H1 (cell line): ENCODE results near the gene CDK5RAP2.

Source experiments
- HDAC6 ChIP-seq: IDR thresholded peaks from one replicate; pipeline ENCODE4 v1.7.1; 2012; ENCODE audit warnings: low read depth, mild to moderate bottlenecking, inconsistent platforms, low read length, moderate library complexity
- MAFK ChIP-seq: IDR thresholded peaks from 2 replicates; pipeline ENCODE4 v1.6.1; 2012; ENCODE audit warnings: low read depth, mild to moderate bottlenecking, improper control_type of control experiment, low read length
- PHF8 ChIP-seq: fragments of 200-600 bp; sonication (generic); conservative IDR thresholded peaks from 2 replicates; pipeline ENCODE4 v1.7.1; 2012; ENCODE audit warnings: low read depth, mild to moderate bottlenecking, inconsistent platforms, low read length, moderate library complexity
- RFX5 ChIP-seq: IDR thresholded peaks from 2 replicates; pipeline ENCODE4 v1.6.1; 2011; ENCODE audit warnings: low read depth, low read length, improper control_type of control experiment, borderline replicate concordance
- TEAD4 ChIP-seq: IDR thresholded peaks from 2 replicates; pipeline ENCODE4 v1.6.1; 2012; ENCODE audit warnings: low read depth, low read length, inconsistent platforms, mixed read lengths
- YY1 ChIP-seq: IDR thresholded peaks from 2 replicates; pipeline ENCODE4 v1.6.1; 2011; ENCODE audit warnings: low read depth, mild to moderate bottlenecking, low read length

- TF ChIP-seq TEAD4 = no peak
- no peak for TF ChIP-seq YY1
- no peak for TF ChIP-seq HDAC6
- no peak for TF ChIP-seq MAFK
- no peak for TF ChIP-seq RFX5
- TF ChIP-seq PHF8 = no peak
Measured at GRCh38 chr9:120593250-120593954, 13.4 kb upstream of the CDK5RAP2 start.
